Fibroblast of skin of left biceps (primary cell): ENCODE results near the gene CMC1.

Experiments
- DNase-seq, 2 experiments: peaks; one replicate each; pipeline ENCODE4 v3.0.0-alpha.2; 2013; ENCODE audit warnings: low read depth in 2 of 2

Gene CMC1

GRCh38 chr3:28300345-28300962 lies 59.0 kb downstream of the CMC1 start:
- DNase-seq: no peak

GRCh38 chr3:28301688-28302087 lies 60.3 kb downstream of the CMC1 start:
- no peak for DNase-seq

DNA sequence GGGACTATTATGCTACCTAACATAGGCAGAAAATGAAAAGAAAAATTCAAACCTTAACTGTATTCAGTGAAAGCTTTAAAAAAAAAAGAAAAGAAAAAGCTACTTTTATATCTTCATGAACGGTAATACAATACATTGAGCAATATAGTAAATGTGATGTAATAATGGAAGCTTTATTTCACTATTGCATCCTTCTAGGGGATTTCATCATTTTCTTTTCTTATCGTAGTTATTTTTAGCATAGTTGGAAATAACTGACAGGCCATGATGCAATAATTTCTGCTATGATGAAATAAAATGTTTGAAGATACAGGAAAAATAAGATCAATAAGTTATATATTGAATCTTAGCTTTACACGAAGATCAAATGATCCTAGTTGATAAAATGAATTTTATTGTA lies 66.8 kb downstream of the CMC1 start:
- no peak for DNase-seq

DNA sequence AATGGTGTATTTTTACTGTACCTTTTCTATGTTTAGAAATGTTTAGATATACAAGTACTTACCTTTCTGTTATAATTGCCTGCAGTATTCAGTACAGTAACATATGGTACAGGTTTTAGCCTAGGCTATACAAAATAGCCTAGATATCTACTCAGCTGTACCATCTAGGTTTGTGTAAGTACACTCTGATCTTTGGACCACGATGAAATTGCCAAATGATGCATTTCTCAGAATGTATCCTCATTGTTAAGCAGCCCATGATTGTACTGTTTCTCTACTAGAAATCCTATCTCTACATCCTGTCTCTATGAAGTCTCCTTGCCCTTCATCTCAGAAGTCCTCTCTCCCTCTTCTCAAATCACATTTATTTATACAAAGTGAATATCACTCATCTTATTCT lies 74.3 kb downstream of the CMC1 start:
- DNase-seq: no peak

DNA sequence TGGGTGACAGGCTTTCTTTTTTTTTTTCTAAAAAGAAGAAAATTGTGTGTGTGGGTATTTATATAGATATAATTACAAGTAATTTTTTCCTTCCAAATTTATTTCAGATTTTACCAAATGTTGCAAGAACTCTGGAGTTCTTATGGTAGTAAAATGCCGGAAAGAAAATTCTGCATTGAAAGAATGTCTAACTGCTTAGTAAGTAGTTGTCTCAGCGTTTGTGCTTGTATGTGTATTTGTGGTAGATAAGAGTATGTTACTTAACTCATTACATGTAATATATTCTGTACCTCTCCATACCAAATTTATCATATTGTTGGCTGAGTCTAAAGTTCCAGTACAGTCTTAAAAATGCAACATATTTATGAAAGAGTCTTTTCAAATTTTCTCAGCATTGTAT lies 74.8 kb downstream of the CMC1 start:
- DNase-seq: no peak

DNA sequence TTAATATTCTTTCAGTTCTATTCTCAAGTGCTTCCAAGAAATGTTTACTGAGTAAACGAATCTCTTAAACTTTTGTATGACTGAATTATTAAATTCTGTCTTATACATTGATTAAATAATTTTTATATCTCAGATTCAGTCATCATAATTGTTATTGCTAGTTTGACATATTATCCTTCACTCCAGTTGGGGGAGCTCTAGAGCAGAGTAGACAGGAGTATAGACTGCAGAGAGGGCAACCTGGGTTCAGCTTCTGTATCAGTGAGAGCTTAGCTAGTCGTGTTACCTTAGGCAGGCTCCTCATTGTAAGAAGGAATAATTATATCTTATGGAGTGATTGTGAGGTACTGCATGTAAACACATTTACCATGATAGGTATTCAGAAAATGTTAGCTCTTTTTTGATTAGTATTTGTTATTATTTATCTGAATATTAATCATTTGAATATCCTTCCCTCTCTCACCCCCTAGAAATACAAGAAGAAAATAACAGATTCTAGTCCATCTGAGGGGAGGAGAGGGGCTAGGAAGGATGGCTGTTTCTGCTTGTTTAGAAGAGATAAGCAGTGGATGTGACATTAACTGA lies 76.1 kb downstream of the CMC1 start:
- no peak for DNase-seq

DNA sequence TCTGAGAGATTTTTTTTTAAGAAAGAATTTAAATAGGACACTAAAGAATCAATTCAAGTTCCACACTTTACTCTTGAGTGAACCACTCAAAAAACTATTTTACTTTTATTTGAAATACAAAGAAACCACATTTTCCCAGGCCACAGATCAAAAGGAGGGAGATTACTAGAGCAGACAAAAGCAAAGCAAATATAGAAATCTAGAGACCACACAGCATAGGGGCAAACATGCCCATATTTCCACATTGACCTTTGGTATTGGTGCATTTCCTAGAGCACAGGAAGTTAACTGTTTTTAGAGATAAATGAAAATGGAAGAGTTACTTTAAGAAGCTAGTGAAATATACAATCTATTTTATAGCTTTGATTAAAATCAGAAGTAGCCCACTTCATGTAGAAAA lies 79.6 kb downstream of the CMC1 start:
- no peak for DNase-seq

DNA sequence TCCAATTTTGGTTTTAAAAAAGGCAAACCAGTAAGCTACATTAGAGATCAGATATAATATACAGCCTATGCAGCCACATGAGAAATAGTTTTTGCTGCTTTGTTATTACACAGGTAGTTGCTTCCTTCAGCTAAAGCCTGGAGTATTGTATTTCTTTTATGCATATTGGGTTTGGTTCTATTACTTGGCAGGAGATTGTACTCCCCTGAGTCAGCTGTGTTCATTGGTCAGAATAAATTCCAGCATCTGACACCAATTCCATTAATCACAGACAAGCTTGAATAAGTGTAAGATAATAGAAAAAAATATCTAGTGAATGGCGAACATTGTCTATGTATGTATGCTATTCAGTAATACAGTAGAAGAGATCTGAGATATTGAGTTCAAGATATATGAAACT lies 81.0 kb downstream of the CMC1 start:
- peak; percentile 29 to 33 for DNase-seq

DNA sequence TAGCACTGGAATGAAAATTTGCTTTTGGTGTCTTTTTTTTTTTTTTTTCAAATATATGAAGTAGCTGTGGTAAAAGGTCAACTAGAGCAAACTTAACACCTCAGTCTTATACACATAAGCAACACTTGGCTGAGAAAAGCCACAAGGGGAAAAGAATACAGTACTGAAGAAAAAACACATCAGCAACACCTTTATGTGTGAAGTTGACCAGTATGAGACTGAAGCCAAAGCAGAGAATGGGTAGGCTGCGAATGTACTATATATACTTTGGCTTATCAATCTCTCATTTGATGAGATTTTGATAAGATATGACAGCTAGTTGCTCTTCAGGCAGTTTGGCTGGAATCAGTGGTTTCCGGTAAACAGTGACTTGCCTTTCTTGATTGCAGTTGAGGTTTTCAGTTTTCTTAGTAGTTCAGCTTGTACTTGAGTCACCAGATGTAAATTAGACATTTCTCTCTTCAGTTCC lies 85.1 kb downstream of the CMC1 start:
- DNase-seq: no peak

GRCh38 chr3:28328188-28329151 lies 87.1 kb downstream of the CMC1 start:
- no peak for DNase-seq

DNA sequence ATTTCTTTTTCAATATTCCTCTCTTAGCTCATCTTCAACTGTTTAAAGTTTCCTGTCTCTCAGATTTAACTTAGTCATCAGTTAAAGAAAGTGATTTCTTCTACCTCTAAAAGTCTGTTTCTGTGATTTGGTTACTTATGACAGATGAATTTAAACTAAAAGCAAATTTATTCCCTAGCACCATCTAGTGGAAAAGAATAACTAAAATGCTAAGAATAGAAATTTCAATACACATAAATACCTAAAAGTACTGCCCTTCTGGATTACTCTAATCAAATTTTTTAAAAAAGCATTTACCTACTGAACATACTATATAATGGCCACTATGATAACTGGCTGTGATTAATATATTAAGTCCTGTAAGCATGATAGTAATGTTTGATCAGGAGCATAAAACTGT lies 93.1 kb downstream of the CMC1 start:
- no peak for DNase-seq

GRCh38 chr3:28335246-28335645 lies 93.8 kb downstream of the CMC1 start:
- no peak for DNase-seq

DNA sequence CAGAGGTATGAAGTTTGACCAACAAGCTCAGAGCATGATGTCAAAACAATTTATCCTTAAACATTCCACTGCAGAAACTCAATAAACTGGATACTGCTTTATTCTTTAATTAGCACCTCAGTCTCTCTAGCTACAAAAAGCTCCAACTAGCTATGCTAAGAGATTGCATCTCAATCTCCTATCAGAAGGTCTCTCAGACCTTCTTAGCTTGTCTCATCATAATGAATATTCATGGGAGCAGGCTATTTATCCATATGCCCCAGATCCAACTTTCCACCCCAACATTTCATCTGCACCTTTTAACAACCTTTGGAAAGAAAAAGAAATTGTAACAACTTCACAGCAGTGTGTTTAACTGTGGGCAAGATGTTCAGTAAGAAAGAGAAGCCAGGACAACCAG lies 95.8 kb downstream of the CMC1 start:
- no peak for DNase-seq

GRCh38 chr3:28343144-28343543 lies 101.7 kb downstream of the CMC1 start:
- no peak for DNase-seq

- no peak for DNase-seq
These were observed 104.3 kb downstream of the CMC1 start for GRCh38 chr3:28345690-28346089.

GRCh38 chr3:28347374-28348264 lies 106.2 kb downstream of the CMC1 start:
- peak; percentile 49 to 56 for DNase-seq

- no peak for DNase-seq
These were observed 106.8 kb downstream of the CMC1 start for GRCh38 chr3:28348265-28348628.

DNA sequence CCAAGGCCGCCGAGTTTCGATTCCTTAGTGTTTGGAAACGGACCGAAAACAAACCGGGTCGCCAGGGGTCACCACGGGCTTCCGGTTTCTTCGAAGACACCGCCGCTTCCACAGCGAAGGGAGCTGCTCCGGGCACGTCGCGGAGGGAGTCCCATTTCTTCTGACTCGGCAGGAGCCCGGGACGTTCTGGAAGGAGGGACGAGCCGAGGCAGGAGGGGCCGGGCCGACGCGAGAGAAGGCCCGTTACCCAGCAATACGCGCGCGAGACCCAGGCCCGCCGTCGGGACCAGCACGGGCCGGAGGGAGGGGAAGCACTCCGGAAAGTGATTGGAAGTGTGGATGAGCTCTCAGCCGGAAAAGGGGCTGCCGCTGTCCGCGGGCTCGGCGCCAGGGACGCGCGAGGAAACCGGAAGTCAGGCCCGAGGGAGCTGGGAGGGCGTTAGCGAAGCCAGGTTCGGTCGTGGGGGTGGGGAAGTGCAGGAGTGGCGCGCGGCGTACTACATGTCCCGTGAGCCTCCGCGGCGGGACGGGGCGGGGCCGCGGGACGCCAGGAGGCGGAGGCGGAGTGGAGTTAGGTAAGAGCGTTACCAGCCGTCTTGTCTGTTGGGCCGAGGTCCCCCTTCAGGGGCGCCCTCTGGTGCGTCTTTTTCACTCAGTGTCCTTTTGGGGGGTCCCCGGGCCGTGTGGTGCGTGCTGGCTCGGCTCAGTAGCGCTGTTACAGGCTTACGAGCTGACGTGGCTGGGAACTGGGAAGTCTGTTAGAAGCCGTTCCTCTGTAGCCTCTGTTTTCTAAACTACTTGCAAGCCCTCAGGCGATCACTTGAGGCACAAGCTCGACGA lies 107.4 kb downstream of the CMC1 start, which contains the start of the genes AZI2 and ZCWPW2:
TSS of gene AZI2 (minus strand) at position 196 of the 840 bp plus-strand sequence. CDS start 8,207 bp downstream, outside the sequence.
TSS of gene ZCWPW2 (plus strand) at position 93 of the 840 bp plus-strand sequence. CDS start 64,348 bp downstream, outside the sequence.
- DNase-seq: peak; percentile 88 to 90

DNA sequence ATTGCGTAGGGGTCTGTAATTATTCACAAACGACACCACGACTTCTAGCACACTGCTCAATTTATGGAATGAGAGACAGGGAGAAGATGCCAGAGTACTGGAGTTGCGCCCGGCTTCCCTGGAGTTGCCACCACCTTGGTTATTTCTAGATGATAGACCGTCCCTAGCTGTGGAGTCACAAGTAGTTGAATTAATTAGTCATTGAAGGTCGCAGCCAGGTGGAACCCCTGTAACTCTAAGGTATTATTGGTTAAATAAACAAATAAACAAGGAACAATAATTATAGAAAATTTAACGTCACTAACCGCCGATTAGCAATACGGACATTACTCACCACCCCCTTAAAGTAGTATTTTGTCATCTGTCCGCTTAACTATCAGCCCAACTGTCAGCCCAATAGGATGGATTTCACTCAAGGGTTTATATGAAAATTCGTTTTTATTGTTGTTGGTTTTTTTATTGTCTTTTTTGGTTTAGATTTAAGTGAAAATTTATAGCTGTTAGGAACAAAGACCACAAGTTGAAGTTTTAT lies 108.1 kb downstream of the CMC1 start:
- DNase-seq: no peak
